NCI-H1417 (cell line): ENCODE measurements around the gene OR5A1.
"Not testable (repeated sequence)": the region's sequence is repeated elsewhere in the genome, so short reads cannot be mapped to it uniquely, and the experiment has no call there.

Source experiments
- DNase-seq, 3 experiments: peaks; one replicate each; lab custom pipeline; 2025; lab: John Stamatoyannopoulos, UW

OR5A1 gene

DNA sequence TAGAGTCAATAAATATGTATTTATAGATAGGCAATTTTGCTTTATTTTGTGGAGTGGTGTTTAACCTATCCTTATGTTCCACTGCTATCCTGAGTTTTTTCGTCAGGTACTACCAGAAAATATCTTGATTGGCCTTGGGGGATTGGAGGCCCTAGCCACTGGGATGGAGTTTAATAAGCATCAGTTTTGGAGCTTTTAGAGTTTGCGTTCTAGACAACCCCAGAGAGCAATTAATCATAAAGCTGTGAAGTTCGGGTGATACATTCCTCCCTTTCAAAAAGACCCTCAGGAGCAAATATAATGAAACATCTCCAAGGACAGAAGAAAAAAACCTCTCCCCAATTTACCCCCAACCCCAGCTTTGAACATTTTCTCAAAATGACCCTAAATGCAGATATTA lies at the start of gene OR5A1:
OR5A1 (plus strand) TSS at position 301 of the 400 bp plus-strand sequence. CDS start 6,700 bp downstream, outside the sequence.
- no peak for DNase-seq

DNA sequence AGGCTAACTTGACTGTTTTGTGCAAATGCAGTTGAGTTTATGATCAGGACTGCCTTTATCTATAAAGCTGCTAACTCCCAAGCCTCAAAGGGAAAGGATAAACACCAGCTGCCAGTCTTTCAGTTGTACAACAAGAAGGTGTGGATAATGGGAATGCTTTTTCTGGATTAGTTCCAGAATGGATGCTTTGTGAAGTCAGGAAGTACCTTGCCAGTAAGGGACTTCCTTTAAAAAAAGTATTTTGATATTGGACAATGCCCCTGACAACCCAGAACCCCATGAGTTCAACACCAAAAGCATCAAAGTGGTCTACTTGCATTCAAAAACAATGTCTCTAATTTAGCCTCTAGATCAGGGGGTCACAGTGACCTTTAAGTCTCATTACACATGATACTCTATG lies 42.1 kb upstream of the OR5A1 start:
- no peak for DNase-seq

DNA sequence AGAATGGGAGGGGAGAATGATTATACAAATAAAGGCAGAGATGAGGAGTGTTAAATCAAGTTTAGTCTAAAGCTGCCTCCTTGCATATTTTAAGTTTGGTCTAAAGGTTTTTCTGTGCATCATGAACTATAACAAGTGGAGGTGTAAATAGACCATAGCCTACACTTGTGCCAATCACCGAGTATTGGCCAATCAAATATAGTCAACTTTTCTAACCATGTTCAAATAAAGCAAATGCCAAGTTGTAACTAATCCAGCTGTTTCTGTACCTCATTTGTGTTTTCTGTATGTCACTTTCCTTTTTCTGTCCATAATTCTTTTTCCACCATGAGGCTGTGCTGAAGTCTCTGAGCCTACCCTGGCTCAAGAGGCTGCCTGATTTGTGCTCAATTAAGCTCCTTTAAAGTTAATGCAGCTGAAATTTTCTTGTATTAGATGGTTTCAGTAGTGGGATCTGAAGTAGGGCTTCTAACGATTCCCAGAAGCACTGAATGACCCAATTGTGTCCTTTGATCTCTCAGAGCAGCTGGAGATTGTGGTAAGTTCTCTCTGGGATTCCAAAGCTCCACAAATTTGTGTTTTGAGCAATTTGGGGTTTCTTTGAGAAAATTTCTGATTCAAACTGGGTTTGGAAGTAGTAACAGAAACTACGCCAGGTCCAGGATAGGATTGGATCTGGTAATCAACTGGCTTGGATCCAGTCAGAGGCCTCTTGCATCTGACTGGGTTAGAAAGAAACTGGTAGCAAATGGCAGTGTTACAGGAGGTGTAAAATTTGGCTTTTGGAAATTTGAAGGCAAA lies 35.6 kb upstream of the OR5A1 start:
- DNase-seq: no peak

DNA sequence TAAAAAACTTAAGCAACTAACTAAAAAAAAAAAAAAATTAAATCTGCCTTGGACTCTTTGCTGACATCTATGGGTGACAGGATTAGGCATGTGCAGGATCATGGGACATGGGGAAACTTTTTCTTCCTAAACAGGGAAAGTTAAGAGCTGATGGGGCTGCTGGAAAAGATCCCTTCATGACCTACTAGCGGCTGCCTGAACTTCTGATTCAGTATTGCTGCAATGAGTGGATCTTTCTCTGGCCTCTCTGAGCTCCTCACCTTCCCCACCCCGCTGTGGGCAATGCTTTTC lies 35.1 kb upstream of the OR5A1 start:
- no peak for DNase-seq

DNA sequence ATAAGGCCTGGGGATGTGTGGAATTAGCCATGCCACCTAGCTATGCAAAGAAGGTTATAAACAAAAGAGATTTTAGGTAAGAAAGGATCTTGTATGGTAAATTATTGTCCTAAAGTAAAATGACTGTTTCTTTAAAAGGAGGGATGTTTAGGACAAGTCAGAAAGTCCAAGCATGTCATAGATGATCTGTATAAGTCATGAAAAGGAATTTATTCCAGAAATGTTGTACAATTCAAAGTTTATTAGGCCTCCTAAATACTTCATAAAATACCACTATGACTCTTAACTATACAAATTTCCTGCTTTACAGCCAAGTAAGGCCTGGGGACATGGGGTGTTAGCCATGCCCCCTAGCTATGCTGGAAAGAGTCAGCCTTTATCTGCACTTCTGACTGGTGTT lies 32.7 kb upstream of the OR5A1 start:
- DNase-seq: no peak

DNA sequence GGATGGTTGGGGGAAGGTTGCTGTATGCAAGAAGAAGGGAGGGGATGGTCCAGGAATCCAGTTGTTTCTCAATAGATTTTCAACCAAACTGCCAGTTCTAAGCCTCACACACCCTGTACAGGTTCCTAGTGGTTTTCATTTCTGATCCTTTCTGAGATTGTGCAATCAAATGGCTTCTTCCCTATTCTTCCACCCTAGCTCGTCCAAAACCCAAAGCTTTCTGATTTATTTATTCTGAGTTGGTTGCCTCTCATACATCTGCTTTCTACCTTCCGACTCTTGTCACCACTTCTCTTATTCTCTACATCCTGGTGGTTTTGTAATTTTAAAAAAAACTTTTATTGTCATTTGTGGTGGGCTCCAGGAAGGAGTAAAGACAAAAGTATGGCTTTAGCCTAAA lies 22.6 kb upstream of the OR5A1 start:
- no peak for DNase-seq

DNA sequence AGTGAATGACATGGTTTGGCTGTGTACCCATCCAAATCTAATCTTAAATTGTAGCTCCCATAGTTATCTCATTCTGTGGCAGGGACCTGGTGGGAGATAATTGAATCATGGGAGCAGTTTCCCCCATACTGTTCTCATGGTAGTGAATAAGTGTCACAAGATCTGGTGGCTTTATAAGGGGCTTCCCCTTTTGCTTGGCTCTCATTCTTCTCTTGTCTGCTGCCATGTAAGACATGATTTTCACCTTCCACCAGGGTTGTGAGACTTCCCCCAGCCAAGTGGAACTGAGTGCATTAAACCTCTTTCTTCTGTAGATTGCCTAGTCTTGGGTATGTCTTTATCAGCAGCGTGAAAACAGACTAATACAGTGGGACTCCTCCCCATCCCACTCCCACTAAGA lies 21.2 kb upstream of the OR5A1 start:
- no peak for DNase-seq

DNA sequence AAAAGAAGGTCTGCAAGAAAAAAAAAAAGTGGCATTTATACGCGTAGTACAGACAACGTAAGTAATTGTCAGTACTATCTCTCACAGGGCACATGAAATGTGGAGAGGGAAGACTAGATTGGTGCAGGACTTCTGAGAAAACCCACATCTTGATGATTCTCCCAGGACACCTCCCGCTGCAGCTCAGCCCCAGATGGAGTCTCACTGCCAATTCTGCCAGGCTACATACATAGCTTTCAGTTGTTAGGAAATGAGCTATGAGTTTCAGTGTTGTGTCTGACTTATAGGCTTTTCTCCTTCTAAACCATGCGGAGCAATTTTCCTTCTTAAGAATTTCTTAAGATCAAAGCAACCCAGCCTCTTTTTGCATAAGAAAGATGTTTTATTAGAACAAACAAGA lies 19.7 kb upstream of the OR5A1 start:
- no peak for DNase-seq

DNA sequence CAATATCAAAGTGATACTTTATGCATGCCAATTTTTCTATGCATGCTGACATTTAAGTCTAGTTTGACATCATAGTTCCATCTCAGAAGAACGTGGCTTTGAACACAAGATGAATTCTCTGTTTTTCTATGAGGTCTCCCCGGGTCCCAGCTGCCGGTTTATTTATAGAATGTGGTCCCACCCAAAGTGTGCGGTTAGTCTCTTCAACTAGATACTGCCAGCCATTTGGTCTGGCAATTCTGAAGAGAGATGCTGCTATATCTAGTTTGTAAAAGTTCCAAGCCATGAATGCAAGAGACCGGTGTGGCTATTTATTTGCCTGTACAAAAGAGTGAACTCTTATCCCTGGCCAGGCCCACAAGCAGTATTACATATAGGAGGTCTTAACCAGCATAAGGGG lies 19.2 kb upstream of the OR5A1 start:
- DNase-seq: no peak

DNA sequence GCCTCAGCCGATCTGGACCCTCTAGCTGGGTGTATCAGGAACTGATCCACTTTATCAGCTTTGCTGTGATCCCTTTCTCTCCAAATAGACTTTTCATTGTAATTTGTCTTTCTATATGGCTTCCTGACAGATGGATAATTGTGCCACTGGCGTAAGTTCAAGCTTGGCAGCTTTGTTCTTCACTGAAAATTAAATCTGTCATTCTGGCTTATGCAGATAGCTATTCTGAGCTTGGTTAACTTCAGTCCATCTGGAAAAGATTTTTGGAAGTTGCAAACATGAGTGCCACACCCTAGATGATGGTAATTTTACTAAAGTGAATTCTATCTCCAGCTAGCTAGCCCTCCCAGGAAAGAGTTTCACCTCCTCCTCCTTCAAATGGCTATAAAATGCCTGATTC lies 18.1 kb upstream of the OR5A1 start:
- DNase-seq: no peak

DNA sequence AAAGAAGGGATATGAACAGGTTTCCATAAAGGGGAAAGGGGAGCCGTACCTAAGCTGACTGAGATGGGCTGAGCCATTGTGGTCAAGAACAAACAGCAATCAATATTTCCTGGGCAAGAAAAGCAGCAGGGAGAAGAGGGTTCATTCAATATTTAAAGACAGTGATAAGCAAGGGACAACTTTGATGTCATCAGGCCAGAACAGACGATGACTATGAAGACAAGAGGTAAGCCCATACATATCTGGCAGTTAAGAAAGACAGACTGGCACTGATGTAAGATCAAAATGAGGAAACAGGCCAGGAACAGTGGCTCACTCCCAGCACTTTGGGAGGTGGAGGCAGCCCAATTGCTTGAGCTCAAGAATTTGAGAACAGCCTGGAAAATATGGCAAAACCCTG lies 12.4 kb upstream of the OR5A1 start:
- DNase-seq: no peak

DNA sequence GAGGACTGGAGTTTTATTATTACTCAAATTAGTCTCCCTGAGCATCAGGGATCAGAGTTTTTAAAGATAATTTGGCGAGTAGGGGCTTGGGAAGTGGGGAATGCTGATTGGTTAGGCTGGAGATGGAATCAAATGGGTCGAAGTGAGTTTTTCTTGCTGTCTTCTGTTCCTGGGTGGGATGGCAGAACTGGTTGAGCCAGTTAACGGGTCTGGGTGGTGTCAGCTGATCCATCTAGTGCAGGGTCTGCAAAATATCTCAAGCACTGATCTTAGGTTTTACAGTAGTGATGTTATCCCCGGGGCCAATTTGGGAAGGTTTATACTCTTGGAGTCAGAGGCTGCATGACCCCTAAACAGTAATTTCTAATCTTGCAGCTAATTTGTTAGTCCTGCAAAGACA lies 11.1 kb upstream of the OR5A1 start:
- no peak for DNase-seq

DNA sequence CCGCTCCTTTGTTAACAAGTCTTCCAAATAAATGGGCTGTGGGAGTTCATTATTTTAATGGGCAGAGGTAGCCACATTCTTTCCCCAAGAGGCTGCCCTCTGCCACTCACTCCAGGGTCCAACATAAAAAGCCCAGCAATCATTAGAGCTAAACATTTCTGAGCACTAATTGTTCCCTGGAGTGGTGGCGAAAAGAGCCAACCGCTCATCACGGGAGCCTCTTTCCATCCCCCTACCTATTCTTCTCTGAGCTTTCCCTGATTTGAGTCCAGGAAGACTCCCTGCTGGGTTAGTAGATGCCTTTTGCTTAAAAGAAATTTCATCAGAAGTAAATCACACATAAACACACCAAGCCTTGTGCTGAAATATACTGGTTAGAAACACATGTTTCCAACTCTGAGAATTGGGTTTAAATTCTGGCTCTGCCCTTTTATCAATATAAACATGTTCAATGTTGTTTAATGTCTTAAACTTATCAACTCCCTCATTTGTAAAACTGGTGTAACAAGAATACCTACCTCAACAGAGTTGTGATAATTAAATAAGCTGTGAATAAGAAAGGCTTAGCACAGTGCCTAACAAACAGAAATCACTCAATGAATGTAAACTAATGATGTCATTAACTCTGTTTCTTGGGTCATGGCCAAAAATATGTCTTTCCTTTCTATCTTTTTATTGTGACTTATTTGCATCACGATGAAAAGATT lies 9.8 kb upstream of the OR5A1 start, which contains the start of gene OR5A2:
OR5A2 (minus strand) TSS at position 53 of the 707 bp plus-strand sequence. CDS start 3,460 bp downstream, outside the sequence.
- DNase-seq: peak in 2 of 3 experiments; percentile 14 to 58

DNA sequence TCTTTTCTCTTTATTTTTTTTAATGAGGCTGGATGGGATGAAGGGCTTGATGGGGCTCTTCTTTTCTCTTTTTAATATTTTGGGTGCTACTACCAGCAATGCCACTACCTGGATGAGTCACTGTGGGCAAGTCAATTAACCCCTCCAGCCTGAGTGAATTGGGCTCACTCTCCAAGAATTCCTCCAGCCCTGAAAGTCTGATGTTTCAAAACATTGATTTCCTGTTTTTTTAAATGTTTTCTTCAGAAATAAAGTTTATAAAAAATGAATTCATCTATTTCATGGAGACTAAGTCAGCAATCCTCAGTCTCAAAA lies 9.2 kb upstream of the OR5A1 start:
- no peak for DNase-seq

DNA sequence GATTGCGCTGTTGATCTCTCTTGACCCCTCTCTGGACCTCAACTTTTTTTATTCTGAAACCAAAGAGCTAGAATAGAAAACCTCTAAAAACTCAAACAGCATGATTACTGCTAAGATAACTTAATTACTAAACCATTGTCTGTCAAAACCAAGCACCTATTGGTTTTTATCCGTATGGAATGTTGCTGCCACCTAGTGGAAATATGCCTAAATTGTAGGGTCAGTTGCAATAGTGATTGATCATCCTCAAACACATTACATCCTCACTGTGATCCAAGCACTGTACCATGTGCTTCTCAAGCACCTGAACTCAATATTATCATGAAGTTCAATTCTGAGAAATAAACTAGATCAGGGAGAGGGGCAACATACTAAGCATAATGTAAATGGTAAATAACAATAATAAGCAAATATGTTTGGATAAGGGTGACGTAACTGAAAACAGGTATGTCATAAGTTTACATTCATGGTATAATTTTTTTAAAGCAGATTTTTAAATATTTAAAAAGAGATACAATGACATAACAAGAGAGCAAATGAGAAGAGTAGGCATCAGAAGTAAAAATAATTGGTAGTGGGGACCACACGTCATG lies 6.2 kb upstream of the OR5A1 start:
- DNase-seq: peak; percentile 15 to 64 (median 23)

DNA sequence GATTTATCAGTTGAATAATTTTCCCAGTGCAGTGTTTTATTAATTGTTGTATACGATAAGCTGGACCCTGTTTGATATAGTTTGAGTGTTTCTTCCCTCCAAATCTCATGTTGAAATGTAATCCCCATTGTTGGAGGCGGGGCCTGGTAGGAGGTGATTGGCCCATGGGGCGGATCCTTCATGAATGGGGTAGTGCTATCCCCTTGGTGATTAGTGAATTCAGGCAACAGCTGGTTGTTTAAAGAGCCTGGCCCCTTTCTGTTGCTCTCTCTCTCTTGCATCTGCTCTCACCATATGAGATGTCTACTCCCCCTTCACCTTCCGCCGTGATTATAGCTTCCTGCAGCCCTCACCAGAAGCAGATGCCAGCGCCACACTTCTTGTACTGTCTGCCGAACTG lies 1.5 kb downstream of the OR5A1 start:
- no peak for DNase-seq

DNA sequence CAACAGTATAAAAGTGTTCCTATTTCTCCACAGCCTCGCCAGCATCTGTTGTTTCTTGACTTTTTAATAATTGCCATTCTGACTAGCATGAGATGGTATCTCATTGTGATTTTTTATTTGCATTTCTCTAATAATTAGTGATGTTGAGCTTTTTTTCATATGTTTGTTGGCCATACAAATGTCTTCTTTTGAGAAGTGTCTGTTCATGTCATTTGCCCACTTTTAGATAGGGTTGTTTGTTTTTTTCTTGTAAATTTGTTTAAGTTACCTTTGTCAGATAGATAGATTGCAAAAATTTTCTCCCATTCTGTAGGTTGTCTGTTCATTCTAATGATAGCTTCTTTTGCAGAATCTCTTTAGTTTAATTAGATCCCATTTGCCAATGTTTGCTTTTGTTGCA lies 9.4 kb downstream of the OR5A1 start:
- DNase-seq: not testable (repeated sequence)

DNA sequence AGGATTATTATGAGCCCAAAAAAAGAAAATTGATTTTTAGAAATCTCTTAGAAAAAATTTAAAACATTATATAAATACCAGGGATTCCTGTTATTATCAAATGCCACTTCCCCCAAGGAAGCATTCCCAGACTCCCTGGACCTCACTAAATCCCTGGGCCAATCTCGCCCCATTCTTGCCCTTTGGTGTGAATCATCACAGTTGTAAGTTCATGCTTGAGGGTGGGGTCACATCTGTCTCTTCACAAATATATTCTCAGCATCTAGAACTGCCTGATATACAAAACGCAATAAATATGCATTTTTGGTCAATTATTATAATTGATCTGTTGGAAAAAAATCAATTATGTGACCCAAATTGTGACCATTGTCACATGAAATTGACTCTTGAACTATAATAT lies 12.2 kb downstream of the OR5A1 start:
- DNase-seq: no peak

DNA sequence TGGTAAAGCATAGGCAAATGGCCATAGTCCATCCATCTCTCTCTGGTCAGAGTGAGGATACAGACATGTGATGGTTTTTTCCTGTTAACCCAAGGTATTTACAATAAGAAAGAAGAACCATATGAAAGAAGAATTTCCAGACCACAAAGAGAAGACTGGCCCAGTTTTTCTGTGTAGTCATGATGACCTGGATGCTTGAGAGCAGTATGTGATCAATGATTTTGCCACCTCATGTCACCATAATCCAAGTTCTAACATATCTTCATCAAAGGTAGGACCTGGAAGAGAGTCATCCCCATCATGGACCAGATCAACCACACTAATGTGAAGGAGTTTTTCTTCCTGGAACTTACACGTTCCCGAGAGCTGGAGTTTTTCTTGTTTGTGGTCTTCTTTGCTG lies 20.4 kb downstream of the OR5A1 start, which contains the start of gene OR4D6:
OR4D6 (plus strand) TSS at position 301 of the 400 bp plus-strand sequence; CDS start at position 301, 0 bp downstream.
- no peak for DNase-seq

DNA sequence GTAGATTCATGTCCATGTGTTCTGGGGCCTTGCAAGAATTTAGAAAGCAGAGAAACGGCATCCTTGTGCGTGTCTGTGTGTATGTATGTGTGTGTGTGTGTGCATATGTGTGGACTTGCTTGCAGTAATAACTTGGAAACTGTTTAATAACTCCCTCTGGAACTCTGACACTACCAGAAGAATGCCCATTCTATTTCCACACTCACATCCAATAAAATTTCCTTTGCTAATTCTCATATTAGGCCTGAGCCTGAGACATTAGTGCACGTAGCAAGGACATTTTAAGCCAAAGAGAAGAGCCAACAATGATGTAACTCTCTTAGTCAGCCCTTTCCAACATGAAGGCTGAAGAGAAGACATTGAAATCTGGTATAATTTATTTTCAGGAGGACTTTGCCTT lies 23.6 kb downstream of the OR5A1 start:
- DNase-seq: no peak

DNA sequence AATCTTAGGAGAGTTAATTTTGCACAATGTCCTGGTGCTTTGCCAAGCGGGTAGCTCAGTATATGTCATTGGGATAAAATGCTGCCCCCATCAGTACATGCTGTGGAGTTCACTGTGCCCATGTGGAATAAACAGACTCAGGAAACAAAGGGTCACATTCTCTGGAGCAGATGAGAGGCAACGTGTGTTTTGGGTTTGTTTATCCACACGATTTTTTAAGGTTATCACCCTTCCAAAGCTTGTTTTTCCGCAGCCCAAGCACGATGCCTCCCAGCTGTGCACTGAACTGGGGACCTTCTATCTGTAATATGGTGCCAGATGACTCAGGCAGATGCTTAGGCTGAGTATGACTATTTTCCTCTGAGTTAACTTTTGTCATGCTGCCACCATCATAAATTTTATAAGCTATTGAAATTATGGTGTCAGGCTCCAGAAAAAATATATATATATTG lies 26.9 kb downstream of the OR5A1 start:
- DNase-seq: no peak

DNA sequence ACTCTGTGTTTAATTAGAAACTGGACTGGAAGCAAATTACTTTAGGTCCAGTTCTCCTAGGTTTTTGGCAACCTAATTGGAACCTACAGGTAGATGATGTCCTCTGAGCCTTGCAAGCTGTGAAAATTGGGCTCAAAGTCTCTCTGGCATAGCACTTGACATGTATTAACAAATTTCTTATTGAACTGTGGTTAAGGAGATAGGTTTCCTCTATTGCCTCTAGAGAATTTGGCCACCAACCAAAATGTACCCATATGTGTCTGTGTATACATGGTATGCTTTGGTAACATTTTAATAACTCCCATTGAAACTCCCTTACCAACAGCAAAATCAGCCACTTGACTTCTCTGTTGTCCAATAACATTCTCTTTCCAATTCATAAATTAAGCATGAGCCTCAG lies 36.7 kb downstream of the OR5A1 start, which contains the start of gene OR4D10:
OR4D10 (plus strand) TSS at position 301 of the 400 bp plus-strand sequence. CDS start 4,115 bp downstream, outside the sequence.
- no peak for DNase-seq

DNA sequence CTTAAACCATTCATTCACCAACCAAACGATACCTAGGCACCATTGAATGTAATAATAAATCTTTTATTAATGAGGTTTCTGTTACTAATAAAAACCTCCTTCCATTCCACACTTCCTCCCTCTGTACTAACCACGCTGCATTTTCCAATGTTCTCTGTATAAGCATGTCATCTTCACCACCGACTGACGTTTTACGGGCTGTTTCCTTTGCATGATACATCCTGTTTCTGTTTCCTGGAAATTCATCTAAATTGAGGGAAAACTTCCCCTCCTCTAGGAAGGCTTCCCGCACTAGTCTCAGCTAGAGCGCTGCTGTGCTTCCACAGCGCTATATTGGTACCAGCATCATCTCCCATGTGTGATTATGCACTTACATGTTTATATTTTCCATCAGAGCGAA lies 38.9 kb downstream of the OR5A1 start:
- no peak for DNase-seq
